HG03439 (cell line): Measurements from ENCODE around the gene INPP5E.

Experiments used
- ATAC-seq: cut with Tn5 transposase; IDR thresholded peaks from one replicate; pipeline ENCODE4 v1.9.1; 2021; ENCODE audit warnings: mild to moderate bottlenecking, moderate library complexity; ENCODE audit not compliant: unreplicated experiment

INPP5E gene

DNA sequence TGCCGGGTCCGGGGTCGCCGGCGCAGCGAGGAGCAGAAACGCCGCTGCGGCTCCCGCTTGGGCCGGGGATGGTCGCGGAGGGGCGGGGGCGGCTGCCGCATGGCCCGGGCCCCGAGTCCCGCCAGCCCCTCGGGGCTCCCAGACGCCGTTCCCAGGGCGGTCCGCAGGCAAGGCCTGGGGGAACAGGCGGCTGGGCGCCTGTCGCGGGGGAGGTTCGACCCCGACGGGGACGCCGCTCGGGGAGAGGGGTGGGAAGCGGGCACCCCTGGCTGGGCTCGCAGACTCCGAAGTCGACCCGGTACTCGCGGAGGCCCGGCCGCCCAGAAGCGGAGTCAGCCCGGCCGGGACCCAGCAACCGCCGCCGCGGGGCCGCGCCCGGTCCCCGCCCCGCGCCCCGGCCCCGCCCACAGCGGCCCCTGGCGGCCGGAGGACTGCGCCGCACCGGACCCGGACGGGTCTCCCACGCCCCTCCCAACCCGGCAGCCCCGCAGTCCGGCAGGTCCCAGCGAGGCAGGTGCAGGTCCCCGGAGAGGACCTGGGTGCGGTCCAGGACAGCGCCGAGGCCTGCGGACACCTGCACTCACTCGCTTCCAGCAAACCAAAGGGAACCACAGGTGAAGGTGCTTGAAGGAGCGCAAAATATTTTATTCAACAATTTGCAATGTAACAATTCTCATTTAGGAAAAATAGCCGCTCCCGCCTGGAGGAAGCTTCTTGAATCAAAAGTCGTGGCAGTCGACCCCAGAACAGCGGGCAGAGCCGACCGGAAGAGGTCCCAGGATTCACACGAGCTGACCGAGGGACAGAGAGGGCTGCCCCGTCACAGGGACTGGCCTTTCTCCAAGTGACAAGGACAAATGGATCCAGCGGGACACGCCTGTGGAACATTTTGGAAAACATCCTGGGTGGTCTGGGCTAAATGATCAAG is at the start of gene INPP5E:
Gene INPP5E, minus strand, starts transcription at position 365 of the 928 bp plus-strand sequence. CDS start 426 bp downstream, outside the sequence.
- peak; percentile 49 for ATAC-seq

GRCh38 chr9:136488247-136489214 is 48.9 kb upstream of the INPP5E start:
- no peak for ATAC-seq

GRCh38 chr9:136487672-136488071 is 48.0 kb upstream of the INPP5E start:
- ATAC-seq, result no peak

GRCh38 chr9:136486823-136487620 is 47.4 kb upstream of the INPP5E start:
- no peak for ATAC-seq

- ATAC-seq, result no peak
Measured at GRCh38 chr9:136486131-136486530, 46.5 kb upstream of the INPP5E start.

DNA sequence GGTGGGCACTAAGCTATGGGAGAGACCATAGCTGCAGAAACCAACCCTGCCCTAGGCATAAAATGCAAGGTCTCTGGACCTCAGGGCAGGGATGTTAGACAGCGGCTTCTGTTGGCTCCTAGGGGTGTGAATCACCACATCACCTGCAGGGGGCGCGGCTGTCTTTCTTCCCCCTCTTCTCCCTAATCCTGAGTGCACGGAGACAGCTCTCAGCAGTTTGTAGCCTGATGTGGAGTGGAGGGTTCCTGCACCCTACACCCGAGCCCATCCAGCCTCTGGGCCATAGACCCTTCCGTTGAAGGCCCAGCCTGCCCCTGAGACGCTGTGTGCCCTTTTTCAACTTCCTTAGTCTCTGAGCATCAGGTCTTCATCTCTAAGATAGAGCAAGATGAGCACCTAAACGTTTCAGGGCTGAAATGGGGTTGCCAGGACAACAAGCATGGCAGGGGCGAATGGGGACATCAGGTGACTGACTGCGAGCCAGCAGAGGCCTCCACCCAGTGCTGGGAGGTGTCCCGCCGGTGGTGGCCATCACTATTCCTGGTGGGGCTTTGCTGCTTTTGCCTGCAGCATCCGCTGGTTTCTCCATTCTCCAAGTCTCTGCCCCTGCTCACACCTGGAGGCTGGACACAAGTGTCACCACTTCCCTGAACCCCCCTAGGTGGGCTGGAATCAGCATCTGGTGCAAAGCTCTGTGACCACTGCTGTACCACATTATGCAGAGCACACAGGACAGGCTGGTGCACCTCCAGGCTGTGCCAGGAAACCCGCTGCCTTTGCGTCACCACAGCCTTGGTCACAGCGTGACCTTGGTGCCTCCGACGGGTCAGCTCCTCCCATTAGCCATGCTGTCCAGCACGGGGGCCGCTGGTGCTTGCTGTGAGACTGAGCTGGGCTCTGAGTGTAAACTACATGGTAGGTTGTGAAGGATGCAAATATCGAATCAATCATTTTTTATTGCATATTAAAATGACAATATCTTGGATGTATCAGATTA is 45.7 kb upstream of the INPP5E start:
- no peak for ATAC-seq

DNA sequence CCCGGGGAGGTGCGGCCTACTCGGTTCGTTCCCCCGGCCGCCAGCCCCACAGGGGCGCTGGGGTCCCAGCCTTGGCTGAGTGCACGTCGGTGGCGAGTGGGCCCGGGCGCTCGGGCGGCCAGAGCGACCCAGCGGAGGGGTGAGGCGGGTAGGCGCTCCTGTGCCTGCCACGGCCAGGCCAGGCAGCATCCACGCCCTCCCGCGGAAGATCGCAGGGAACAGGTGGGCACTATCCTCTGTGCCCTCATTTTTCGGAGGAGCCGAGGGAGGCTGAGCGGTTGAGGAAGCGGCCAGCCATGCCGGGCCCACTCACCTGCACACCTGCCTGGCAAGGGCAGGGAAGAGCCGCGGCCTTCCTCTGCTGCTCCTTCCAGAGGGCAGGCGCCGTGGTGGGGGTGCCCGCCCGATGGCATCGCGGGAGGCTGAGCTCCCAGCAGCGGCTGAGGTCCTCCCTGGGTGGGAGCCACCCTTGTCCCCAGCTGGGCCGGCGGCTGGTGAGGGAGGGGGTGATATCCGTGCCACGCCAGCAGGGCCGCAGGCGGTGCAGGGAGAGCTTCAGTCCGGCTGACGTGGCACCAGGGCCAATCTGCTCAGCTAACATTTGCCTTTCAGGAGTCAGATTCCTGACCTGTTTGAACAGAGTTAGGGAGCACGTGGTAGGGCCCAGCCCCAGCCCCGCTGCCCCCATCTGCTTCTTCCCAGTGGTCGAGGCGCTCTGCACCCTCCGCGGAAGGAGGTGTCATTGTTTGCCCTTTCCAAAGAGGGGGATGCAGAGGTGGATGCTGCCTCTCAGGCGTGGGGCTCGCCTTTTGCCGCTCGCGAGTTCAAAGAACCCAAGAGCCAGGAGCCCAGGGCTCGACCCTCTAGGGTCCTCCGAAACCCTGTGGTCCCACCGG is 44.8 kb upstream of the INPP5E start:
- ATAC-seq, result no peak

- peak; percentile 57 for ATAC-seq
Measured at GRCh38 chr9:136483589-136484152, 44.0 kb upstream of the INPP5E start.

DNA sequence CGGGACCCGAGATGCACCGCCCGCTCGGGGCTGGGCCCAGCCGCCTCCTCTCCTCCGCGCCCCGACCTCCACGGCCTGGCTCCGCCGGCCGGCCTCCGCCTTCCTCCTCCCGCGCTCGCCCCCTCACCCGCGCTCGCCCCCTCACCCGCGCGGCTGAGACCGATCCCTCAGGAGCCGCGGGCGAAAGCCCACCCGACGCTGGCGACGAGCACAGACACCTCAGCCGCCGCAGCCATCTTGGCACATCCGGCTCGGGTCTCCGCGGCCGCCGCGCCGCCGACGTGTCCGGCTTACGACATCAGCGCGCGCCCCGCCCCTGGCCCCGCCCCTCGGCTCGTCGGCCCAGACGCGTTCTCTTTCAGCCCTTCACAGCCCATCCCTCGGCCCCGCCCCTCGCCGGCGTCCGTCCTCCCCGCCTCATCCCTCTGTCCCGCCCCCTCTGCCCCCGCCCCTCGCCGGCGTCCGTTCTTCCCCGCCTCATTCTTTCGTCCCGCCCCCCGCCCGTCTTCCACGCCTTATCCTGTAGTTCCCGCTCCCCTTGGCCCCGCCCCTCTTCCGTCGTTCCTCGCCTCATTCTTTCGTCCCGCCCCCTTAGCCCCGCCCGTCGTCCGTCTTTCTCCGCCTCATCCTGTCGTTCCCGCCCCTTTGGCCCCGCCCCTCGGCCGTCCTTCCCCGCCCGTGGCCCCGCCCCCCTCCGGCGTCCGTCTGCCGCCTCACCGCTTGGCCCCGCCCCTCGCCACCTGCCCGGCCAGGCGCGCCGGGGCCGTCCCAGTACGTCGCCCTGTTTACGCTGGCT is 43.3 kb upstream of the INPP5E start, which contains the start of gene SEC16A:
Gene SEC16A, minus strand, starts transcription at position 248 of the 796 bp plus-strand sequence. CDS start 5,425 bp downstream, outside the sequence.
- ATAC-seq, result peak; percentile 55

- ATAC-seq, result no peak
Measured at GRCh38 chr9:136482046-136482792, 42.6 kb upstream of the INPP5E start.

GRCh38 chr9:136481558-136481957 is 41.9 kb upstream of the INPP5E start:
- no peak for ATAC-seq

DNA sequence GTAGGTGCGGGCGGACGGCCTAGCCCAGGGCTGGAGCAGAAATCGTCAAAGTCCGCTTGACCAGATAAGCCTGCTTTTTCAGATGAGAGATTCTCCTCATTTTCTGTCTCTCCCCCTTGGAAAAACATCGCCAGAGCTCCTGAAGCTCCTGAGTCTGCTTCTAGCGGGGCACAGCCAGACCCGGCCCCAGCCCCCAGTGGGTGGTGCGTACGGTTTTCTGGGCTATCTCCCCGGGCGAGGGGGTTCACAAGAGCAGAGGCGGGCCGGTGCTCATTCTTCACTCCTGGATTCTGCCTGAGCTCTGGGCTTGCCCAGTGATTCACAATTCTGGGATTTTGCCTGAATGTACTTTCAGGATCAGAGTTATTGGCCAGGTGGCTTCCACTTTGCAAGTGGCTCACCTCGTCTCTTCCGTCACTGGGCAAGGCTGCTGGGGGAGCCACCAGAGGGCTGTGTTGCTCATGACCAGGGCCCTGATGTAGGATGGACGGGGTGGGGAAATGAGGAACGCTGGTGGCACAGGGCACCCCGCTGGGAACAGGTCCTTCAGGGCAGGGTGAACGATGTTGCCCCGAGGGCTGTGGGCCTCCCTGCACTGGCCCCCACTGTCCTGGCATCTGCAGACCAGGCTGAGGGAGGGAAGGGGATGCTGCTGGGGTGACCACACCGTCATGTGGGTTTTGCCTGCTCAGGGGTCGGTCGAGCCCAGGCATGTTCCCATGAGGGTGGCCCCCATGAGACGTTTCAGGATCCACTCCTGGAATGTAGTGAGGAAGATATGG is 36.9 kb upstream of the INPP5E start:
- ATAC-seq, result no peak

- no peak for ATAC-seq
Measured at GRCh38 chr9:136474974-136475865, 35.6 kb upstream of the INPP5E start.

DNA sequence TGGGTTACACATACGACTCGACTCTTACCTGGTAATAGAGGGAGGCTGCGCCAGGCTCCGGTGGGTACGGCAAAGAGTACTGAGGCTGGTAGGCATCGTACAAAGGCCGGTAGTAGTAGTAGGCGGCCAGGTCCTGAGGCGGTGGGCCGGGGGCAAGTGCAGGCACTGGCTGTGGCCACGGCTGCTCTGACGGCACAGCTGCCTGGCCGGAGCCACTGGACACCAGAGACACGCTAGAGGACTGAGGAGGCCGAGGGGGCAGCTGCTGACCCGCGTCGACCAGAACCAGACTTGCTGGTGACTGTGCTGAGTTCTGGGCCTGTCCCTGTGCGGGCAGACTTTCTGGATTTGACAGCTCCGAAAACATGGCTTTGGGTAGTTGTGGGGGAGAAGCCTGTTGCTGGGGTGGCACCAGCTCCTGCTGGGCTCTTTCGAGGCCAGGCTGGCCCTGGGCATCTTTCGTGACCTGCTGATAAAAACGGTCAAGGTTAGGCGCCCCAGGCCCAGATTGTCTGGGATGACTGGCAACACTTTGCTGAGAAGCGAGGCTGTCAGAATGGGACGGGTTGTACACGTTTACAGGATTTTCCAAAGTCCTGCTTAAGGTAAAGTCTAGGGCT is 34.5 kb upstream of the INPP5E start:
- ATAC-seq, result no peak
